MM.1S (cell line): ENCODE data around the gene SLC22A2.

Experiments used
- DNase-seq: peaks from one replicate; pipeline ENCODE4 v3.0.0-alpha.2; 2015
- H2AFZ ChIP-seq: fragments of 300-600 bp; sonication (generic); 2 replicates; pipeline ENCODE4 v1.6.0; 2016; ENCODE audit warnings: antibody characterized with exemption, low read length
- H3F3A ChIP-seq: fragments of 300-600 bp; sonication (generic); 2 replicates; pipeline ENCODE4 v1.6.1; 2016; ENCODE audit warnings: mild to moderate bottlenecking, antibody characterized with exemption, low read length, moderate library complexity, mixed read lengths; ENCODE audit not compliant: insufficient read depth
- H3K27ac ChIP-seq: fragments of 300-600 bp; sonication (generic); 2 replicates; pipeline ENCODE4 v1.5.1; 2016; ENCODE audit warnings: mild to moderate bottlenecking, low read length
- H3K27me3 ChIP-seq: fragments of 300-600 bp; sonication (generic); replicated peaks from 2 replicates; pipeline ENCODE4 v1.6.0; 2016; ENCODE audit warnings: low read length; ENCODE audit not compliant: insufficient read depth
- H3K36me3 ChIP-seq: fragments of 300-600 bp; sonication (generic); replicated peaks from 2 replicates; pipeline ENCODE4 v1.6.1; 2016; ENCODE audit warnings: mild to moderate bottlenecking, low read length, mixed read lengths; ENCODE audit not compliant: insufficient read depth
- H3K4me1 ChIP-seq: fragments of 300-600 bp; sonication (generic); 2 replicates; pipeline ENCODE4 v1.6.1; 2016; ENCODE audit warnings: low read length, mixed read lengths
- H3K4me2 ChIP-seq: fragments of 300-600 bp; sonication (generic); 2 replicates; pipeline ENCODE4 v1.6.0; 2016; ENCODE audit warnings: low read depth, low read length
- H3K4me3 ChIP-seq: fragments of 300-600 bp; sonication (generic); 2 replicates; pipeline ENCODE4 v1.5.1; 2016; ENCODE audit warnings: low read length, mixed read lengths
- H3K79me2 ChIP-seq: fragments of 300-600 bp; sonication (generic); 2 replicates; pipeline ENCODE4 v1.6.1; 2016; ENCODE audit warnings: mixed run types, low read length, mixed read lengths
- H3K9ac ChIP-seq: fragments of 300-600 bp; sonication (generic); 2 replicates; pipeline ENCODE4 v1.6.1; 2016; ENCODE audit warnings: low read length, mixed read lengths
- H3K9me2 ChIP-seq: fragments of 300-600 bp; sonication (generic); replicated peaks from 2 replicates; pipeline ENCODE4 v1.6.1; 2016; ENCODE audit warnings: mild to moderate bottlenecking, low read length, mixed read lengths; ENCODE audit not compliant: insufficient read depth
- H3K9me3 ChIP-seq: fragments of 300-600 bp; sonication (generic); replicated peaks from 2 replicates; pipeline ENCODE4 v1.6.1; 2016; ENCODE audit warnings: mild to moderate bottlenecking, low read length, mixed read lengths; ENCODE audit not compliant: insufficient read depth
- H4K20me1 ChIP-seq: fragments of 300-600 bp; sonication (generic); 2 replicates; pipeline ENCODE4 v1.6.1; 2016; ENCODE audit warnings: mild to moderate bottlenecking, low read length, moderate library complexity, mixed read lengths; ENCODE audit not compliant: insufficient read depth
- EZH2 ChIP-seq: fragments of 300-600 bp; sonication (generic); optimal IDR thresholded peaks from 2 replicates; pipeline ENCODE3; 2017; ENCODE audit warnings: low read depth, mild to moderate bottlenecking, antibody characterized with exemption, low read length, mixed read lengths
- EZH2phosphoT487 ChIP-seq: fragments of 300-600 bp; sonication (generic); IDR thresholded peaks from 2 replicates; pipeline ENCODE4 v1.6.1; 2018; ENCODE audit warnings: antibody characterized with exemption, low read length
- TF ChIP-seq, protein P1 (sequence below): fragments of 300-600 bp; sonication (generic); IDR thresholded peaks from 2 replicates; pipeline ENCODE4 v1.5.1; 2016; ENCODE audit warnings: antibody characterized with exemption, low read length, mixed read lengths

Gene SLC22A2

DNA sequence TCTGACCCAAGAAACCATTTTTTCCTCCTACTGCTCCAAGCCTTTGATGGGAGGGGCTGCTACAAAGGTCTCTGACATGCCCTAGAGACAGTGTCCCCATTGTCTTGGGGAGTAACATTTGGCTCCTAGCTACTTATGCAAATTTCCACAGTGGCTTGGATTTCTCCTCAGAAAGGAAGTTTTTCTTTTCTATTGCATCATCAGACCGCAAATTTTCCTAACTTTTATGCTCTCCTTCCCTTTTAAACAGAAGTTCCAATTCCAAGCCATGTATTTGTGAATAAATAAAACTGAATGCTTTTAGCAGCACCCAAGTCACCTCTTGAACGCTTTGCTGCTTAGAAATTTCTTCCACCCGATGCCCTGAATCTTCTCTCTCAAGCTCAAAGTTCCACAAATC is 51.0 kb downstream of the SLC22A2 start:
- no peaks in the 10 kb centered on the region for H3F3A ChIP-seq
- H3K27ac ChIP-seq: no peak overlapping the region
- no peak for DNase-seq
- H3K79me2 ChIP-seq: no peaks in the 10 kb centered on the region
- H3K9ac ChIP-seq: no peak overlapping the region
- H3K4me2 ChIP-seq: no peak overlapping the region
- no peak for TF ChIP-seq EZH2phosphoT487
- no peak for TF ChIP-seq EZH2
- TF ChIP-seq, protein P1, sequence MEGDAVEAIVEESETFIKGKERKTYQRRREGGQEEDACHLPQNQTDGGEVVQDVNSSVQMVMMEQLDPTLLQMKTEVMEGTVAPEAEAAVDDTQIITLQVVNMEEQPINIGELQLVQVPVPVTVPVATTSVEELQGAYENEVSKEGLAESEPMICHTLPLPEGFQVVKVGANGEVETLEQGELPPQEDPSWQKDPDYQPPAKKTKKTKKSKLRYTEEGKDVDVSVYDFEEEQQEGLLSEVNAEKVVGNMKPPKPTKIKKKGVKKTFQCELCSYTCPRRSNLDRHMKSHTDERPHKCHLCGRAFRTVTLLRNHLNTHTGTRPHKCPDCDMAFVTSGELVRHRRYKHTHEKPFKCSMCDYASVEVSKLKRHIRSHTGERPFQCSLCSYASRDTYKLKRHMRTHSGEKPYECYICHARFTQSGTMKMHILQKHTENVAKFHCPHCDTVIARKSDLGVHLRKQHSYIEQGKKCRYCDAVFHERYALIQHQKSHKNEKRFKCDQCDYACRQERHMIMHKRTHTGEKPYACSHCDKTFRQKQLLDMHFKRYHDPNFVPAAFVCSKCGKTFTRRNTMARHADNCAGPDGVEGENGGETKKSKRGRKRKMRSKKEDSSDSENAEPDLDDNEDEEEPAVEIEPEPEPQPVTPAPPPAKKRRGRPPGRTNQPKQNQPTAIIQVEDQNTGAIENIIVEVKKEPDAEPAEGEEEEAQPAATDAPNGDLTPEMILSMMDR: no peak
- H2AFZ ChIP-seq: no peak overlapping the region
- no peaks in the 10 kb centered on the region for H3K9me2 ChIP-seq
- no peaks in the 10 kb centered on the region for H3K36me3 ChIP-seq
- no peaks in the 10 kb centered on the region for H3K27me3 ChIP-seq
- no peaks in the 10 kb centered on the region for H3K4me1 ChIP-seq
- no peaks in the 10 kb centered on the region for H4K20me1 ChIP-seq
- no peaks in the 10 kb centered on the region for H3K9me3 ChIP-seq
- no peak overlapping the region for H3K4me3 ChIP-seq

DNA sequence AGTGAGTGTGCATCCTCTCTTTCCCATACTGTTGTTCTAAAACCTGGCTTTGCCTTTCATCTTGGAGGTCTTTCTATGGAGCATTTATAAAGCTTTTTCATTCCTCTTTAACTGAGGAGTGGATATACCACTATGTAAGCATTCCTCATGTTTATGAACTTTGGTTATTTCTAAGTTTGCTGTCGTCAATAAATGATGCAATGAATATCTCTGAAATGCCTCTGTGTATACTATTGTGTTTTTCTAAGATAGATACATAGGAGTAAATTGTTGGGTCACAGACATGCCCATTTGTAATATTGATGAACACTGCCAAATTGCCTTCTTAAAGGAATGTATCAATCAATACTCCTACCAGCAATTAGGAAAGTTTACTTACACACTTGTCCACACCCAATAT is 53.9 kb downstream of the SLC22A2 start:
- no peaks in the 10 kb centered on the region for H3K4me1 ChIP-seq
- no peak for DNase-seq
- no peaks in the 10 kb centered on the region for H3K79me2 ChIP-seq
- H3K36me3 ChIP-seq: no peaks in the 10 kb centered on the region
- no peak overlapping the region for H3K4me2 ChIP-seq
- H3K4me3 ChIP-seq: no peak overlapping the region
- no peaks in the 10 kb centered on the region for H3K27me3 ChIP-seq
- H3K9me2 ChIP-seq: no peaks in the 10 kb centered on the region
- no peaks in the 10 kb centered on the region for H3K9me3 ChIP-seq
- no peak overlapping the region for H2AFZ ChIP-seq
- no peak overlapping the region for H3K9ac ChIP-seq
- no peak overlapping the region for H3K27ac ChIP-seq
- H3F3A ChIP-seq: no peaks in the 10 kb centered on the region
- TF ChIP-seq EZH2: no peak
- no peak for TF ChIP-seq EZH2phosphoT487
- TF ChIP-seq, protein P1: no peak
- H4K20me1 ChIP-seq: no peaks in the 10 kb centered on the region

DNA sequence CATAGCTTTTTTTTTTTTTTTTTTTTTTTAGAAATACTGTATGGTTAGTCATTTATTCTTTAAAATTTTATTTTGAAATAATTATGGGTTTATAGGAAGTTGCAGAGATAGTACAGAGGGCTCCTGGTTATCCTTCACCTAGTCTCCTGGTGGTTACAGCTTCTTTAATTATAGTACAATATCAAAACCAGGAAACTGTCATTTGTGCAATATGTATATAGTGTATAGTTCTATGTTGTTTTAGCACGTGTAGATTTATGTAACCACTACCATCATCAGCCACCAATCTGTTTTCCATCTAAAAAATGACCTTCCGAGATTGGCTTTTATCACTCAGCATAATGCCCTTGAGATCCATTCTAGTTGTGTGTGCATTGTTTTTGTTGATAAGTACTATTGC is 54.7 kb downstream of the SLC22A2 start:
- TF ChIP-seq EZH2 (no peak), EZH2phosphoT487 (no peak)
- TF ChIP-seq, protein P1: no peak
- Histone ChIP-seq H3K4me3 (no peak overlapping the region), H3F3A (no peaks in the 10 kb centered on the region), H4K20me1 (no peaks in the 10 kb centered on the region), H3K9me2 (no peaks in the 10 kb centered on the region), H3K79me2 (no peaks in the 10 kb centered on the region), H3K4me1 (no peaks in the 10 kb centered on the region), H2AFZ (no peak overlapping the region), H3K4me2 (no peak overlapping the region), H3K9me3 (no peaks in the 10 kb centered on the region), H3K9ac (no peak overlapping the region), H3K27ac (no peak overlapping the region), H3K27me3 (no peaks in the 10 kb centered on the region), H3K36me3 (no peaks in the 10 kb centered on the region)
- no peak for DNase-seq

DNA sequence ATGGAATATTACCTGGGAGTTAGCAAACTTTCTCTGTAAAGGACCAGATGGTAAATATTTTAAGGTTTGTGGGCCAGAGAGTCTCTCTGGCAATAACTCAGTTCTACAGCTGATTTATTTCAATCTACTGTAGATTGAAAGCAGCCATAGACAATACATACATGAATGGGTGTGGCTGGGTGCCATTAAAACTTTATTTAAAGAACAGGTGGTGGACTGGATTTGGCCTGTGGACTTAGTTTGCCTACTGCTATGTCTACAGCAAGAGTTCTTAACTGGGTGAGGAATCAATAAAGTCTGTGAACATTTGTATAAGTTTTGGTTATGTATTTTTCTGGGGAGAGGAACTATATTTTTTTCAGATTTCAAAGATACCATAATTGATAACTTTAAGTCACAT is 55.1 kb downstream of the SLC22A2 start:
- Histone ChIP-seq H4K20me1 (no peaks in the 10 kb centered on the region), H3K9me2 (no peaks in the 10 kb centered on the region), H3K9me3 (no peaks in the 10 kb centered on the region), H3F3A (no peaks in the 10 kb centered on the region), H3K4me3 (no peak overlapping the region), H3K36me3 (no peaks in the 10 kb centered on the region), H3K79me2 (no peaks in the 10 kb centered on the region), H3K4me1 (no peaks in the 10 kb centered on the region), H3K9ac (no peak overlapping the region), H2AFZ (no peak overlapping the region), H3K27ac (no peak overlapping the region), H3K27me3 (no peaks in the 10 kb centered on the region), H3K4me2 (no peak overlapping the region)
- DNase-seq: no peak
- TF ChIP-seq EZH2: no peak
- TF ChIP-seq, protein P1: no peak
- no peak for TF ChIP-seq EZH2phosphoT487
